Endodermal cell (in vitro differentiated cells): Measurements from ENCODE around the gene TMTC4. TPM values are rescaled to one million over a fixed set of nuclear protein-coding genes. Genes with fewer than 3 reads are reported as not detected.
A peak's percentile ranks its signal among the peaks of the same experiment; 100 is the strongest.

Source experiments
- DNase-seq: peaks from one replicate; pipeline ENCODE4 v3.0.0-alpha.2; 2017
- H3K27ac ChIP-seq: 2 replicates; pipeline ENCODE4 v1.5.1; 2013; ENCODE audit warnings: mild to moderate bottlenecking, low read depth, low read length, moderate library complexity
- H3K27me3 ChIP-seq: 2 replicates; pipeline ENCODE4 v1.6.1; 2013; ENCODE audit warnings: mild to moderate bottlenecking, low read length, moderate library complexity; ENCODE audit not compliant: insufficient read depth, control insufficient read depth, poor library complexity, severe bottlenecking
- H3K36me3 ChIP-seq: 2 replicates; pipeline ENCODE4 v1.7.0; 2013; ENCODE audit warnings: mild to moderate bottlenecking, low read length, moderate library complexity; ENCODE audit not compliant: control insufficient read depth, insufficient read depth
- H3K4me1 ChIP-seq: one replicate; pipeline ENCODE4 v1.7.0; 2013; ENCODE audit warnings: low read length; ENCODE audit not compliant: control insufficient read depth, insufficient read depth
- H3K4me3 ChIP-seq: 2 replicates; pipeline ENCODE4 v1.5.1; 2013; ENCODE audit warnings: mild to moderate bottlenecking, low read length, moderate library complexity
- H3K9ac ChIP-seq: 2 replicates; pipeline ENCODE4 v1.6.1; 2013; ENCODE audit warnings: mild to moderate bottlenecking, low read length, moderate library complexity; ENCODE audit not compliant: poor library complexity, severe bottlenecking; ENCODE audit errors: extremely low read depth
- H3K9me3 ChIP-seq: 2 replicates; pipeline ENCODE4 v1.6.1; 2013; ENCODE audit warnings: mild to moderate bottlenecking, low read length, moderate library complexity; ENCODE audit not compliant: control insufficient read depth
- H3K27ac Mint-ChIP-seq: 2 replicates; pipeline ENCODE4 v1.8.0; 2020; ENCODE audit warnings: mixed read lengths
- H3K27me3 Mint-ChIP-seq: 2 replicates; pipeline ENCODE4 v1.8.0; 2021; ENCODE audit warnings: mild to moderate bottlenecking, mixed read lengths; ENCODE audit not compliant: insufficient read depth
- H3K36me3 Mint-ChIP-seq: 2 replicates; pipeline ENCODE4 v1.8.0; 2020; ENCODE audit warnings: low read depth, mixed read lengths
- H3K4me1 Mint-ChIP-seq: 2 replicates; pipeline ENCODE4 v1.8.0; 2020; ENCODE audit warnings: mixed read lengths
- H3K4me3 Mint-ChIP-seq: 2 replicates; pipeline ENCODE4 v1.8.0; 2020; ENCODE audit warnings: mild to moderate bottlenecking, moderate library complexity, mixed read lengths
- H3K9me3 Mint-ChIP-seq: 2 replicates; pipeline ENCODE4 v1.8.0; 2020; ENCODE audit warnings: mild to moderate bottlenecking, mixed read lengths
- CTCF ChIP-seq: fragments of 200-600 bp; sonication (generic); conservative IDR thresholded peaks from 2 replicates; pipeline ENCODE4 v1.5.0; 2021; ENCODE audit warnings: antibody characterized with exemption, mild to moderate bottlenecking
- WGBS, 2 experiments: methylation state at CpG; one replicate each; pipeline versions ENCODE4 v1.1.5 to v1.1.7; 2013; ENCODE audit warnings: missing lambda C conversion rate in 2 of 2, mixed read lengths in 1 of 2; ENCODE audit not compliant: insufficient coverage in 1 of 2, insufficient read length in 1 of 2; 5-methylcytosine and 5-hydroxymethylcytosine counted together
- long read RNA-seq, 4 experiments: library from polyadenylated mRNA in 2 of 4; library from RNA in 1 of 4; library from capped mRNA in 1 of 4; stranded (forward) in 3 of 4; unstranded in 1 of 4; transcript quantifications; one replicate each; pipeline ENCODE4 v2.0.0, GENCODE V29; 2020 to 2021; ENCODE audit warnings: inconsistent platforms in 1 of 4
- polyA plus RNA-seq, 2 experiments: library from polyadenylated mRNA; stranded (reverse); fragments of 50-300 nt; gene quantifications; one replicate each; pipeline ENCODE4 v1.2.3, GENCODE V29; 2013
- total RNA-seq, 2 donors: library from RNA; stranded (reverse); fragmentation: NEBNext Ultra II Directional in 1 of 2; extraction: Animal tissue kit (Norgen Biotek cat#: 25700) in 1 of 2; gene quantifications; 2 replicates in 1 of 2; 3 replicates in 1 of 2; pipeline ENCODE4 v1.2.1, GENCODE V29; 2021

The TMTC4 gene
- total RNA-seq, result 10 to 100 TPM; 29.8 to 40.0 TPM
- 59.3 TPM for polyA plus RNA-seq (2013, experiment 1 of 2)
- 55.8 TPM for polyA plus RNA-seq (2013, experiment 2 of 2)
- long read RNA-seq, experiment 1, partial matches to known transcripts, result 4 of 10 reads
- long read RNA-seq, experiment 1, other reads (novel, unspliced or antisense), result 5 of 10 reads
- long read RNA-seq, experiment 2, transcript TMTC4-202 (19 exons, 3,602 nt), result major isoform, 23 of 57 reads
- long read RNA-seq, experiment 2, partial matches to known transcripts, result 16 of 57 reads
- long read RNA-seq, experiment 2, other reads (novel, unspliced or antisense), result 15 of 57 reads
- long read RNA-seq, experiment 3, transcript TMTC4-203 (18 exons, 3,483 nt), result minor isoform, 9 of 94 reads
- long read RNA-seq, experiment 3, transcript TMTC4-202 (19 exons, 3,602 nt), result major isoform, 37 of 94 reads
- long read RNA-seq, experiment 3, partial matches to known transcripts, result 23 of 94 reads
- long read RNA-seq, experiment 3, other reads (novel, unspliced or antisense), result 25 of 94 reads
- long read RNA-seq, experiment 4, partial matches to known transcripts, result 5 of 7 reads
- long read RNA-seq, experiment 4, other reads (novel, unspliced or antisense), result 2 of 7 reads

GRCh38 chr13:100674572-100674871 lies at the start of gene TMTC4:
Gene TMTC4, minus strand, starts transcription at chr13:100674795. Its CDS starts 4,433 bp downstream, at chr13:100670362.
- no peaks in the 10 kb centered on the region for H3K9me3 Mint-ChIP-seq

GRCh38 chr13:100722517-100722916 lies 47.9 kb upstream of the TMTC4 start:
- no peaks in the 10 kb centered on the region for H3K36me3 Mint-ChIP-seq
- Histone ChIP-seq H3K27ac (no peak overlapping the region), H3K36me3 (no peaks in the 10 kb centered on the region), H3K4me3 (no peak overlapping the region), H3K27me3 (no peaks in the 10 kb centered on the region), H3K9me3 (peaks cover 22% of the 10 kb centered on the region), H3K9ac (no peak overlapping the region), H3K4me1 (no peaks in the 10 kb centered on the region)
- no peak overlapping the region for H3K27ac Mint-ChIP-seq
- no peaks in the 10 kb centered on the region for H3K4me1 Mint-ChIP-seq
- DNase-seq, result peak; percentile 62
- no peak overlapping the region for H3K4me3 Mint-ChIP-seq
- no peaks in the 10 kb centered on the region for H3K27me3 Mint-ChIP-seq
- TF ChIP-seq CTCF, result no peak
- H3K9me3 Mint-ChIP-seq, result peaks cover 8% of the 10 kb centered on the region
- WGBS, 2 experiments, result 92 to 95% methylated on average over 4 to 7 of the region's 7 CpGs

More at GRCh38 chr13:100674572-100674871, at the start of gene TMTC4:
- Histone ChIP-seq H3K9ac (peak within 1 kb of the TSS; percentile 58), H3K4me1 (peaks cover 9% of the 10 kb centered on the region), H3K9me3 (no peaks in the 10 kb centered on the region), H3K27ac (peak within 1 kb of the TSS; percentile 88), H3K36me3 (peaks cover 8% of the 10 kb centered on the region), H3K27me3 (no peaks in the 10 kb centered on the region), H3K4me3 (peak within 1 kb of the TSS; percentile 86)
- peaks cover 17% of the 10 kb centered on the region for H3K4me1 Mint-ChIP-seq
- peak within 1 kb of the TSS; percentile 73 for H3K4me3 Mint-ChIP-seq
- peak within 1 kb of the TSS; percentile 77 for H3K27ac Mint-ChIP-seq
- 0% methylated on average over 45 of the region's 45 CpGs; no CpG with 5 or more reads in 1 of the 2 experiments for WGBS, 2 experiments
- no peak for DNase-seq
- H3K36me3 Mint-ChIP-seq, result peaks cover under 1% of the 10 kb centered on the region
- peaks cover 31% of the 10 kb centered on the region for H3K27me3 Mint-ChIP-seq
- TF ChIP-seq CTCF, result no peak

- no peaks in the 10 kb centered on the region for H3K27me3 Mint-ChIP-seq
- no peaks in the 10 kb centered on the region for H3K36me3 Mint-ChIP-seq
- peaks cover 8% of the 10 kb centered on the region for H3K9me3 Mint-ChIP-seq
- Histone ChIP-seq H3K9me3 (peaks cover 17% of the 10 kb centered on the region), H3K27ac (no peak overlapping the region), H3K4me3 (no peak overlapping the region), H3K9ac (no peak overlapping the region), H3K36me3 (no peaks in the 10 kb centered on the region), H3K27me3 (no peaks in the 10 kb centered on the region), H3K4me1 (no peaks in the 10 kb centered on the region)
- H3K4me1 Mint-ChIP-seq, result no peaks in the 10 kb centered on the region
- DNase-seq, result peak; percentile 83
- peak; percentile 86 for TF ChIP-seq CTCF
- H3K27ac Mint-ChIP-seq, result no peak overlapping the region
- no peak overlapping the region for H3K4me3 Mint-ChIP-seq
- 31 to 41% methylated on average over 2 to 6 of the region's 6 CpGs for WGBS, 2 experiments
These were observed 47.4 kb upstream of the TMTC4 start for GRCh38 chr13:100721885-100722512.
